Measurements from ENCODE around the gene FSTL5.

The FSTL5 gene

DNA sequence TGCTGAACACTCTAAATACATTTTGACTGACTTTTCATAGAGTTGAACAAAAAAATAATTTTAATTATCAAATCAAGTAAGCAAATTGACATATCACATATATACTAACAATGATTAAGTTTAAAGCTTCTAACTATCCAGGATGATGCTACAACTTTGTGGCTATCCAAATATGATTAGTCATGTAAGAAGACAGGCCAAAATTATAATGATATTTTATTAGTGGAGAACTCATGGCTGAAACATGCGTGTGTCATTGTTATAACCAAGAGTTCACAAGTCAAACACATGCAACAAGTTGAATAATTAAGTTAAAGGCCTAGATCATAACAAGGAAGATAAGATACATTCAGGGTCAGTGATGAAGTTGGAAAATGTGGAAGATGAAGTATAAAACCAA, 346.8 kb downstream of the FSTL5 start:
- DNase-seq (ENCODE audit: low read depth): no peak
- in situ Hi-C loops (cut with HindIII; ENCODE audit: low sequenced_read_pairs): no loop called here
- no peak for TF ChIP-seq CTCF (IDR thresholded peaks at IDR 0.05; ENCODE audit: low read depth, low read length, missing control alignments)
- no peak overlapping the region for H3K4me3 ChIP-seq (ENCODE audit: low read depth, low read length)

GRCh38 chr4:161815841-161816240, 348.0 kb downstream of the FSTL5 start:
- no peak for DNase-seq (ENCODE audit: low read depth)
- TF ChIP-seq CTCF (IDR thresholded peaks at IDR 0.05; ENCODE audit: low read depth, low read length, missing control alignments): no peak
- in situ Hi-C loops (cut with HindIII; ENCODE audit: low sequenced_read_pairs): no loop called here
- H3K4me3 ChIP-seq (ENCODE audit: low read depth, low read length): no peak overlapping the region

- no peak for DNase-seq (ENCODE audit: low read depth)
- no peak overlapping the region for H3K4me3 ChIP-seq (ENCODE audit: low read depth, low read length)
- TF ChIP-seq CTCF (IDR thresholded peaks at IDR 0.05; ENCODE audit: low read depth, low read length, missing control alignments): no peak
- in situ Hi-C loops (cut with HindIII; ENCODE audit: low sequenced_read_pairs): no loop called here
Measured at GRCh38 chr4:161813889-161814288, 349.9 kb downstream of the FSTL5 start.

- in situ Hi-C loops (cut with HindIII; ENCODE audit: low sequenced_read_pairs): no loop called here
- no peak for TF ChIP-seq CTCF (IDR thresholded peaks at IDR 0.05; ENCODE audit: low read depth, low read length, missing control alignments)
- no peak for DNase-seq (ENCODE audit: low read depth)
- no peak overlapping the region for H3K4me3 ChIP-seq (ENCODE audit: low read depth, low read length)
Measured at GRCh38 chr4:161813389-161813788, 350.4 kb downstream of the FSTL5 start.

GRCh38 chr4:161803171-161803570, 360.6 kb downstream of the FSTL5 start:
- H3K4me3 ChIP-seq (ENCODE audit: low read depth, low read length): no peak overlapping the region
- in situ Hi-C loops (cut with HindIII; ENCODE audit: low sequenced_read_pairs): no loop called here
- no peak for TF ChIP-seq CTCF (IDR thresholded peaks at IDR 0.05; ENCODE audit: low read depth, low read length, missing control alignments)
- no peak for DNase-seq (ENCODE audit: low read depth)

DNA sequence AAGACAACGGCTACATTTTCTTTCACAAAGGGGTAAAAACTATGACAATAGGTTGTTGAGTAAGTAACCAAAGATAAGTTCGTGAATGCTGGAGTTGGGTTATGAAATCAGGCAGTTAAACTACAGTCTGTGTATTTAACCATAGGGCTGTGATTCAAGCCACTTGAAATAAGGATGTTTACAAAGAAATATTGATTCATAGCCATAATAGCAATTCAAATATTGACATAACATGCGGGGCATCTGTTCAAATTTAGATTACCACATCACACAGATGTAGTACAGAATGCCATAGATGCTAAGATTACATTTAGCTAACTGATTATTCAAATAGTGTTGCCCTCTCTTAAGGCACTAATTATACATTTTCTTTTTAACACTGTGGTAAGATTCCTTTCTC, 364.1 kb downstream of the FSTL5 start:
- in situ Hi-C loops (cut with HindIII; ENCODE audit: low sequenced_read_pairs): no loop called here
- no peak for TF ChIP-seq CTCF (IDR thresholded peaks at IDR 0.05; ENCODE audit: low read depth, low read length, missing control alignments)
- no peak overlapping the region for H3K4me3 ChIP-seq (ENCODE audit: low read depth, low read length)
- no peak for DNase-seq (ENCODE audit: low read depth)

DNA sequence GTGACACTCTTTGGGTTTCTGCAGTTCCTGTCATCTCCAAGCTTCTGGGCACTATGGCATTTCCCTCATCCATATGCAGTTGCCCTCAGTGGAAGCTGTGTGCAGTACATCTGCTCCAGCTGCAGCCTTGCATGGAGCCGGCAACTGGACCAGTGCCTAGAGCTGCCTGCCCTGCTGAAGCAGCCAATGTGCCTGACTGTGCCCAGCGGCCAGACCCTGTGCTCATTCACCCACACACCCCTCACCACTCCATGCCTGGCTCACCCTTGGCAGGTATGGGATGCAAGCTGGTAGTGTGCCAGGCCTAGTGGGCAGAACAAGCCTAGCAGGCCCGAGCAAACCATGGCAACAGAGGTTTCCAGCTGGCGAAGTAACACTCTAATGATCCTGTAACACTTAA, 370.8 kb downstream of the FSTL5 start:
- H3K4me3 ChIP-seq (ENCODE audit: low read depth, low read length): no peak overlapping the region
- no peak for TF ChIP-seq CTCF (IDR thresholded peaks at IDR 0.05; ENCODE audit: low read depth, low read length, missing control alignments)
- in situ Hi-C loops (cut with HindIII; ENCODE audit: low sequenced_read_pairs): no loop called here
- DNase-seq (ENCODE audit: low read depth): no peak
